Inferior parietal cortex (tissue), 1 donor: ENCODE results near the gene FMNL1.

Source experiments
- DNase-seq: peaks from one replicate; pipeline ENCODE4 v3.0.0-alpha.2; 2016; ENCODE audit errors: extremely low spot score

Gene FMNL1

DNA sequence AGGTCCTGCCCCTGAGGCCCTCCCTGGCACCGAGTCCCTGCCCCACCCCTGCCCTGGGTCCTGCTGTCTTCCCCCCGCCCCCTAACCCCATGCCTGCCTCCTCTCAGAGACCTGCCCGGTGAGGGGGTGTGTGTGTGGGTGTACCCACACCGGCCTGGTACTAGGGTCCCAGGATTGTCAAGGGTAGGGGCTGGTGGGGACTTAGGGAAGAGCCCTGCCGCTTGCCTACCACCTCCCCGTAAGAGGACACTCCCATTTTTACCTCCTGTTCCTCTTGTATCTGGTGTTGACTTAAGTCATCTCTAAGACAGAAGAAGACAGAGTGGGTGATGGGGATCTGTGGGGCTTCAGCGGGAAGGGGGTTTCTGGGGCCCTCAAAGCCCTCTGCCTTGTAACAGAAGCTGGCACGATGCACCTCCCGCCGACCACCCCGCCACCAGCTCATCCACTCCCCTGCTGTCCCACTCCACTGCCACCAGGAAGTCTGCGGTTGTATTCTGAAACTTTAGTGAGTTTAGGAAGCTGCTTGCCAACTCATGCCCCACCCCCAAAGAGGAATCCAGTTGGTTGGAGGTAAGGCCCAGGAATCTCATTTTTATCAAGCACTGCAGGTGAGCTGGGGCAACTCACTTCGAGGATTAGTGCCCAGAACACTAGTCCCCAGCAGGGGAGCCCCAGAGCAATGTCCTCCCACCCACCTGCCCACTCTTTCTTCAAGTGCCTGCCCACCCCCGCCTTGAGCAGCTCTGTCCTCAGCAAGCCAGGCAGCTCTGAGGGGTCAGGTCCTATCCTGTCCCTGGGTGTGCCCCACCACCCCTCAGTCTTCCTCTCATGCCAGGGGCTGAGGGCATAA is 34.7 kb downstream of the FMNL1 start:
- DNase-seq, result no peak

DNA sequence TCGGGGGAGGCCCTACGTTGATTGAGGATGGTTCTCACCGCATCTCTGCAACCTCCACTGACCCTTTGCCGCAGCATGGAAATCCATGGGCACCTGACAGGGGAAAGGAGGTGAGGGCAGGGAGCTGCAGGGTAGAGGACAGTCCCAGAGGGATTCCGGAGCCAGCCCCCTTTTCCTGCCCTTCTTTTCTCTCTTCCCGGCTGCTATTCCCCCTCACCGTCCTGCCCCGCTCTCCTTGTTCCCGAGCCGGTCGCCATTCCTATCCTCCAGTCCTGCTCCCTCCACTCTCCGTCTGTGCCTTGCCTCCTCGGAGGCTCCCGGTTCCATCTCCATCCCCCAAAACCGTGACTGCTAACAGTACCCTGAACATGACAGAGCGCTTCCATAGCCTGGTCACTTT is 35.4 kb downstream of the FMNL1 start:
- no peak for DNase-seq

GRCh38 chr17:45258981-45259380 is 37.3 kb downstream of the FMNL1 start:
- no peak for DNase-seq

DNA sequence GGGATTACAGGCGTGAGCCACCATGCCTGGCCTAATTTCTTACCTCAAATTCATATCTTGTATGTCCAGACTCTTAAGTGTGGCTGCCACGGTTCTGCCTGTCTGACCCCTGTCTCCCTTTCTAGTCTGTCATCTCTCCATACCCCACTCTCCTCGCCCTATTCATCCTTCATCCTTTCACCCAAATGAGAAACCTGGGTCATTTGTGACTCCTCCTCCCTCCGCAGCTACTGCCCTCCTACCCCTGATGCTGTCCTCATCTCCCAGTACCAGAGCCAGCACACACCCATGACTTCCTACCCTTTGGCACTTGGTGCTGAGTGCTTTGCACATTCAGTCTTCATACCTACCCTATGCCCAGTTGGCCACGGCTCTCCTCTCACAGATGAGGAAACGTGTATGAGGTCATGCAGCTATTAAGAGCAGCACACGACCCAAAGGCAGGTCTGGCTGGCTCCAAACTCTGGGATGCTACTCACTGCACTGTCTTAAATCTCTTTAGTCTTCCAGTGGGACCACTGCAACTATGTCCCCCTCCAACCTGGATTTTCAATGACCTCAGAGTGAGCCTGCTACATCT is 38.6 kb downstream of the FMNL1 start:
- DNase-seq, result no peak

- DNase-seq, result peak; percentile 63
These were observed 40.2 kb downstream of the FMNL1 start, which contains the start of gene SPATA32 for GRCh38 chr17:45261577-45262515. TSS of gene SPATA32 (minus strand) at chr17:45262094. CDS start at chr17:45262016, 78 bp downstream.

GRCh38 chr17:45262516-45263476 is 41.1 kb downstream of the FMNL1 start:
- no peak for DNase-seq

DNA sequence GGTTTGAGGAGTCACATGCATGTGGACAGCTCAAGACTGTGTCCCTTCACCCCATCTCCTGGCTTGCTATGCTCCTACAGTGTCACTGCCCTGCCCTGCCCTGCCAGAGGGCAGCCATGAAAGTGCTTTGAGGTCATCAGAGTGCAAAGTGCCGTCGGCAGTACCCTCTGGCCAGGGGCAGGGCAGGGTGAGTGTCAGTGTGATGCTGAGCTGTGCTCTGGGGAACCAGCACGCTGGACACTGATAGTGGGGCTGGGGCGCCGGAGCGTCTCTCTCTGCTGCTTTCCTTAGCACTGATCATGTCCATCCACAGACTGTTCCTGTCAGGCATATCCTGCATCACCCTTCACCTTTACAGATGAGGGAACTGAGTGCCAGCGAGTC is 41.8 kb downstream of the FMNL1 start:
- no peak for DNase-seq

DNA sequence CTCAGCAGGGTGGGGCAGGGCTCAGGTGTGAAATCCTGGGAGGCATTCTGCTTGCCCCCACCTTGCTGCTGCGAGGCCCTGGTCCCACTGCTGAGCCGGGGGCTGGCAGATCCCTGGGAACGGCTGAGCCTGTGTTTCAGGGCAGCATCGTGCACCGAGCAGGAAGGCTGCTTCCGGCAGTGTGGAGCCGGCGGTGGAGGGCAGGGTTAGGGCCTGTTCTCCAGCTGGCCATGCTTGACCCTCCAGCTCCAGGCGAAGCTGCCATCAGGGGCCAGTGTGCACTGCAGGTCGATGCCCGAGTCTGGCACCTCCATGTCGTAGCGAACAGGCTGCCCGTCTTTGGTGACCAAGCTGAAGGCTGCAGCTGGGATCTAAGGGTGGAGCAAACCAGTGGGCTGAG is 42.7 kb downstream of the FMNL1 start:
- DNase-seq, result no peak

DNA sequence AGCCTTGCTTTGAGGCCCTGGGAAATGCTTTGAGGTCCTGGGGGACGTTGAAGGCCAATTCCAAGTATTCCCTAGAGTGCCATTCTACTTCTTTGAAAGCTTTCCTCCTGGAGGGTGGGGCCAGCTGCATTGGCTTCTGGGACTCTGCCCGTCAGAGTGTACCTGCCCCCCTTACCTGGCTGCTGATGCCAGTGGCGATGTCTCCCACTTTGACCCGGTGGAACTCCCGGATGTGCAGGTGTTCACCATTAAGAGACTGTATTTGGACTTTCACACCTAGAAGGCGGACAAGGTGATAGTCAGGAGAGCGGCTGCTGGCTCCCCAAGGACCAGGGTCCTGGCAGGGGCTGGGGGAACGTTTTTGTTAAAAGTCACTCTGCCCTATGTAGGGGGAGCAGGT is 43.3 kb downstream of the FMNL1 start:
- no peak for DNase-seq

- no peak for DNase-seq
These were observed 44.1 kb downstream of the FMNL1 start for GRCh38 chr17:45265821-45266220.

DNA sequence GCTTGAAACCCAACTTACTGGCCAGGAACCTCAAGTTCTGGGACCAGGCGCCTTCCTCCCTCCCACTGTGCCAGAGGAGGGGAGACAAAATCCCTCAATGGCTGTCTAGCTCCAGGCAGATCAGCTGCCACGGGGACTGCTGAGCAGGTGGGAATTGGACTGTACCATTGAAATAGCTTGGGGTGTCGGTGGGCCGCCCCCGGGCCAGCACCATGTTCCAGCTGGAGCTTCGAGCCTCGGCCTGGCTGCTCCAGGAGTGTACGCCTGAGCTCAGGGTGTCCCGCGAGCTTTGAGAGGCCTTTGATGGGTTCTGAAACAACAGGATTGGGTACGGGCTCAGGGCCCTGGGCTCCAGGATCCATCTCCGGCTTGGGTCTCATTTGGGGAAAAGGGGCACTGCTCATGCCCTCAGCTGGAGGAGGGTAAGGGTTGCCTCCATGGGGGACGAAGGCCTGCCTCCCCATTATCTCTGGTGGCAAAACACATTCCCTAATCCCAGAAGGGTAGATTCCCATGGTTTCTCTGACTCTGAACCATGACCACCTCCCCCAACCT is 44.8 kb downstream of the FMNL1 start:
- DNase-seq, result no peak

DNA sequence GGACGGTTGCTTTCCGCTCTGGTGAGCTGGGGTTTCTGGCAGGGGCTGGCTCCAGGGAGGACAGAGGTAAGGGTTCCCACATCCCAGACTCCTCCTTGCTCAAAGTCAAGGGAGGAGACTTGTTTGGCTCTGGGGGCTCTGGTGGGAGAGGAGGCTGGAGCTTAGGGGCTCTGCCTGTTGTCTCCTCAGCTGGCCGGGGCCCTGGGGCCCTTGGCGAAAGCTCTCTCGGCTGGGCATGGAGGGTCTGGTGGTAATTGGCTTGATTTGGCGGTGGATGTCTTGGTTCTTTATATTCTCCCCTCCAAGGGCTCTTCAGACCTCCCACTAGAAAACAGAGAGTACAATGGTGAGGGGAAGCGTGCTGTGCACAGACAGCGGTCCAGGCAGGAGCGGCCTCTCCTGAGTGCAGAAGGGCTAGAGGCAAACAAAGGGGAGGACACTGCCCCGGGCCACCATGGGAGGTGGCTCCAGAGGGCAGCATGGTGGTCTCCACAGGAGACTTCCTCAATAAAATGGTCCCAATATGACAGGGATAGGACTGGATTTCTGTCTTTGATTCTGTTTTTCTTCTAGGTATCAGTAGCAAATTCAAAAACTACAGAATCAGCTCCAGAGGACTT is 45.9 kb downstream of the FMNL1 start:
- no peak for DNase-seq

GRCh38 chr17:45269912-45270311 is 48.2 kb downstream of the FMNL1 start:
- DNase-seq, result no peak

GRCh38 chr17:45270828-45271418 is 49.2 kb downstream of the FMNL1 start:
- no peak for DNase-seq

DNA sequence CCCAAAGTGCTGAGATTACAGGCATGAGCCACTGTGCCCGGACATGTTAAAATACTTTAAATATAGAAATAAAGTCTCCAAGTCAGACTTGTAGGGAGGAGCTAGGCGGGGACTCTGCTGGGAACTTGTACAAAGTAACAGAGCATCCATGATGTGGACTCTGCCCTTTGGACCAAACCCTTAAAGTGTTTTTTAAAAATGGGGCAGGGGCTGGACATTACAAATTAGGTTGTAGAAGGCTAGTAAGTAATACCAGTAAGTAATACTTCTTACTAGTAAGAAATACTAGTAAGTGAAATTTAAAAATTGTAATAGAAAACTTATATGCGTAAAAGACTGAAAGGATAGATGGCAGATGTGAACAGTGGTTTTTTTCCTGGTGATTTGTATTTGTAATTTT is 49.9 kb downstream of the FMNL1 start:
- DNase-seq, result no peak

GRCh38 chr17:45273551-45273957 is 51.9 kb downstream of the FMNL1 start:
- DNase-seq, result no peak

DNA sequence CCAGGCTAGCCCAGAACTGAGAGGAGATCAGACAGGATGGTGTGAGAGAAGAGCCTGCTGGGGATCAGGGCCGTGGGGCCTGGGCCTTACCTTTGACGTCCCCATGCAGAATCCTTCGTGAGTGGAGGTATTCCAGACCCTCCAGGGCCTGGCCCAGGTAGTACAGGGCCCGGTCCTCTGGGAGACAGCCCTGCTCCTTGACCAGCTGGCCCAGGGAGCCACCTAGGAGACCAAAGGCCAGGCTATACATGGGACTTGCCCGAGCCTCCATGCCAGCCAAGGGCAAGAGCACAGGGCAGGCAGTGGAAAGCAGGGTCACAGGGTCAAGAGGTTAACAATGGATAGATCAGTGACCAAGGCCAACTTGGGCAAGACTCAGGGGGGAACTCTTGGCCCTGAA is 52.3 kb downstream of the FMNL1 start:
- DNase-seq, result no peak

- DNase-seq, result no peak
These were observed 54.3 kb downstream of the FMNL1 start for GRCh38 chr17:45276031-45276430.

DNA sequence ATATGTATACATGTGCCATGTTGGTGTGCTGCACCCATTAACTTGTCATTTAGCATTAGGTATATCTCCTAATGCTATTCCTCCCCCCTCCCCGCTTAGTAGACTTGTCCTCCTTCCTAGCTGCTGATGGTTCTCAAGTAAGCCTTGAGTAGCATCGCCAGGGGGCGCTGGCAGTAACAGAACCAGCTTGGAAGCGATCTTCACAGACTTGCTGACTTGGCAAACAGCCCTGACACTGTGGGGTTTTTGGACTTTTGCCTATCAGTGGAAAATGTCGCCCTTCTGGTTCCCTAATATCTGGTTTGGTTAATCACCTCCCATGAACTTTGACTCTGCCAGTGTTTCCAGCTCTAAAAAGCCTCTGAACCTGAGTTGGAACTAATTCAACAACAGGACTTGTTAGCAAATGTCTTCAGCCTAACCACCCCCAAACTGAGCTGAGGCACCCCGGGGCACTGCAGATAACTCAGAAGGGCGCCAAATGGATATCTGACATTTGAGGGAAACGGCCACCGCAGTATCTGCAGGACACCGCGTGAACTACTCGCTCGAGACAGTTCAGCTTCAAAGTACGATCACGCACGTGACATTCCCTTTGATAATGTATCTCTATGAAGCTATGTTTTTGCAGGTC is 55.6 kb downstream of the FMNL1 start:
- peak; percentile 93 for DNase-seq
